NCI-H187 (cell line): ENCODE data around the gene KRTAP3-1.

Experiments
- DNase-seq, 2 experiments: peaks; one replicate each; lab custom pipeline; 2025; lab: John Stamatoyannopoulos, UW

Gene KRTAP3-1

GRCh38 chr17:40978575-40979151 lies 30.3 kb downstream of the KRTAP3-1 start:
- no peak for DNase-seq

- DNase-seq = no peak
Observed at GRCh38 chr17:40975516-40975915, 33.4 kb downstream of the KRTAP3-1 start.

GRCh38 chr17:40974366-40974765 lies 34.6 kb downstream of the KRTAP3-1 start:
- DNase-seq = no peak

- DNase-seq = no peak
Observed at GRCh38 chr17:40967582-40967981, 41.3 kb downstream of the KRTAP3-1 start.

GRCh38 chr17:40966848-40967247 lies 42.1 kb downstream of the KRTAP3-1 start, which contains the start of gene KRT39:
Gene KRT39 (minus strand): TSS chr17:40966948. CDS start chr17:40966856, 92 bp downstream.
- DNase-seq = no peak

- no peak for DNase-seq
Observed at GRCh38 chr17:40963838-40964237, 45.1 kb downstream of the KRTAP3-1 start.

- DNase-seq = no peak
Observed at GRCh38 chr17:40962059-40962561, 46.8 kb downstream of the KRTAP3-1 start.

- DNase-seq = no peak
Observed at GRCh38 chr17:40961591-40961990, 47.3 kb downstream of the KRTAP3-1 start.

- DNase-seq = no peak
Observed at GRCh38 chr17:40960144-40960543, 48.8 kb downstream of the KRTAP3-1 start.
